Measurements from ENCODE around the gene YY1AP1. TPM values are rescaled to one million over a fixed set of nuclear protein-coding genes. Genes with fewer than 3 reads are reported as not detected.
"Not testable (repeated sequence)": the region's sequence is repeated elsewhere in the genome, so short reads cannot be mapped to it uniquely, and the experiment has no call there.

Gene YY1AP1
- polyA plus RNA-seq, 1 of the 3 experiments (the other 2 are of a cell fraction) = 45.0 TPM

DNA sequence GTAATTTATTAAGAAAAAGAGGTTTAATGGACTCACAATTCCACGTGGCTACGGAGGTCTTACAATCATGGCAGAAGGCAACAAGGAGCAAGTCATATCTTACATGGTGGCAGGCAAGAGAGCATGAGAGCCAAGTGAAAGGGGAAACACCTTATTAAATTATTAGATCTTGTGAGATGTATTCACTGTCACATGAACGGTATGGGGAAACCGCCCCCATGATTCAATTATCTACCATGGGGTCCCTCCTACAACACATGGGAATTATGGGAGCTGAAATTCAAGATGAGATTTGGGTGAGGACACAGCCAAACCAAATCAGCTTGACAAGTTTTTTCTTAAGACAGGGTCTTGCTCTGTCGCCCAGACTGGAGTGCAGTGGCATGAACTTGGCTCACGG lies 14.6 kb upstream of the YY1AP1 start:
- POLR2A ChIA-PET = no interaction called here
- H2AFZ ChIP-seq (ENCODE audit: low read depth) = no peak overlapping the region
- CTCF ChIA-PET = no interaction called here
- no peak overlapping the region for H3K4me3 ChIP-seq (ENCODE audit: low read depth in 2 of 2, low read length in 1 of 2)
- WGBS (ENCODE audit: low lambda C conversion rate) = 94% methylated on average over 6 of the region's 6 CpGs
- peaks cover 0 to 9% of the 10 kb centered on the region in 2 experiments for H3K36me3 ChIP-seq (replicated peaks in 1 of 2; ENCODE audit: control insufficient read depth in 1 of 2, insufficient read depth in 2 of 2, low read length in 1 of 2)
- H3F3A ChIP-seq (replicated peaks; ENCODE audit: insufficient read depth) = peaks cover 13% of the 10 kb centered on the region
- no peaks in the 10 kb centered on the region for H3K9me2 ChIP-seq
- H4K20me1 ChIP-seq (ENCODE audit: insufficient read depth) = peaks cover 26% of the 10 kb centered on the region; the same call in 1 of the 2 replicates
- H3K9ac ChIP-seq = no peak overlapping the region
- H3K79me2 ChIP-seq (ENCODE audit: insufficient read depth) = peaks cover 81% of the 10 kb centered on the region
- no peak for DNase-seq
- H3K27ac ChIP-seq (ENCODE audit: low read depth in 2 of 2, low read length in 1 of 2) = no peak overlapping the region
- H3K9me3 ChIP-seq = no peaks in the 10 kb centered on the region
- H3K27me3 ChIP-seq (ENCODE audit: insufficient read depth) = no peaks in the 10 kb centered on the region
- no peaks in the 10 kb centered on the region for H3K4me1 ChIP-seq (ENCODE audit: control insufficient read depth in 1 of 2, insufficient read depth in 2 of 2, low read depth in 1 of 2, low read length in 1 of 2)
- TF ChIP-seq RAD21 (IDR thresholded peaks at IDR 0.05; ENCODE audit: low read length) (no peak), EP300 (IDR thresholded peaks at IDR 0.05; ENCODE audit: borderline replicate concordance in 1 of 2, low read depth in 1 of 2, low read length in 1 of 2) (no peak), POLR2AphosphoS5 (IDR thresholded peaks at IDR 0.05; ENCODE audit: low read depth, low read length) (no peak), NRF1 (IDR thresholded peaks at IDR 0.05; ENCODE audit: low read depth, low read length) (no peak), GATA2 (CRISPR knock-in tag; IDR thresholded peaks at IDR 0.05) (no peak), GABPA (IDR thresholded peaks at IDR 0.05; ENCODE audit: low read depth) (no peak), ELF1 (IDR thresholded peaks at IDR 0.05) (no peak), RCOR1 (IDR thresholded peaks at IDR 0.05; ENCODE audit: low read length) (no peak), PBX3 (IDR thresholded peaks at IDR 0.05) (no peak), RXRA (IDR thresholded peaks at IDR 0.05; ENCODE audit: borderline replicate concordance, low read depth) (no peak), TEAD4 (IDR thresholded peaks at IDR 0.05; ENCODE audit: borderline replicate concordance, insufficient read depth) (no peak), MAX (IDR thresholded peaks at IDR 0.05; ENCODE audit: low read depth) (no peak), SIN3A (IDR thresholded peaks at IDR 0.05; ENCODE audit: borderline replicate concordance, low read depth, low read length) (no peak), REST (IDR thresholded peaks at IDR 0.05; ENCODE audit: low read depth, low read length) (no peak), FOXJ3 (CRISPR knock-in tag; IDR thresholded peaks at IDR 0.05) (no peak), YY1 (IDR thresholded peaks at IDR 0.05; ENCODE audit: low read depth) (no peak), SMC3 (IDR thresholded peaks at IDR 0.05; ENCODE audit: low read depth, low read length) (no peak)
- TF ChIP-seq, protein P1, sequence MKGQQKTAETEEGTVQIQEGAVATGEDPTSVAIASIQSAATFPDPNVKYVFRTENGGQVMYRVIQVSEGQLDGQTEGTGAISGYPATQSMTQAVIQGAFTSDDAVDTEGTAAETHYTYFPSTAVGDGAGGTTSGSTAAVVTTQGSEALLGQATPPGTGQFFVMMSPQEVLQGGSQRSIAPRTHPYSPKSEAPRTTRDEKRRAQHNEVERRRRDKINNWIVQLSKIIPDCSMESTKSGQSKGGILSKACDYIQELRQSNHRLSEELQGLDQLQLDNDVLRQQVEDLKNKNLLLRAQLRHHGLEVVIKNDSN (IDR thresholded peaks at IDR 0.05; ENCODE audit: borderline replicate concordance, low read depth) = no peak
- H3K4me2 ChIP-seq = no peak overlapping the region

GRCh38 chr1:155701675-155702074 lies 13.1 kb upstream of the YY1AP1 start:
- DNase-seq; H3K9me2 ChIP-seq; H3K9ac ChIP-seq; H3K4me2 ChIP-seq; H3K4me3 ChIP-seq (ENCODE audit: low read depth in 2 of 2, low read length in 1 of 2); H3K9me3 ChIP-seq; H3K27ac ChIP-seq (ENCODE audit: low read depth in 2 of 2, low read length in 1 of 2); CTCF ChIA-PET; H3K4me1 ChIP-seq (ENCODE audit: control insufficient read depth in 1 of 2, insufficient read depth in 2 of 2, low read depth in 1 of 2, low read length in 1 of 2); H2AFZ ChIP-seq (ENCODE audit: low read depth); H3K27me3 ChIP-seq (ENCODE audit: insufficient read depth); POLR2A ChIA-PET: not testable (repeated sequence)
- peaks cover 31% of the 10 kb centered on the region; the same call in 1 of the 2 replicates for H4K20me1 ChIP-seq (ENCODE audit: insufficient read depth)
- peaks cover 81% of the 10 kb centered on the region for H3K79me2 ChIP-seq (ENCODE audit: insufficient read depth)
- WGBS (ENCODE audit: low lambda C conversion rate) = 97% methylated on average over 2 of the region's 2 CpGs
- peaks cover under 1 to 11% of the 10 kb centered on the region in 2 experiments for H3K36me3 ChIP-seq (replicated peaks in 1 of 2; ENCODE audit: control insufficient read depth in 1 of 2, insufficient read depth in 2 of 2, low read length in 1 of 2)
- H3F3A ChIP-seq (replicated peaks; ENCODE audit: insufficient read depth) = peaks cover 16% of the 10 kb centered on the region

- peaks cover 23% of the 10 kb centered on the region; the same call in 1 of the 2 replicates for H4K20me1 ChIP-seq (ENCODE audit: insufficient read depth)
- H3K27ac ChIP-seq (ENCODE audit: low read depth in 2 of 2, low read length in 1 of 2); H3K4me1 ChIP-seq (ENCODE audit: control insufficient read depth in 1 of 2, insufficient read depth in 2 of 2, low read depth in 1 of 2, low read length in 1 of 2); H3K9me2 ChIP-seq; H3K9me3 ChIP-seq; H3K9ac ChIP-seq; H3K4me2 ChIP-seq; DNase-seq; H3K4me3 ChIP-seq (ENCODE audit: low read depth in 2 of 2, low read length in 1 of 2); H2AFZ ChIP-seq (ENCODE audit: low read depth); POLR2A ChIA-PET; H3K27me3 ChIP-seq (ENCODE audit: insufficient read depth): not testable (repeated sequence)
- 98% methylated on average over 4 of the region's 4 CpGs for WGBS (ENCODE audit: low lambda C conversion rate)
- H3K79me2 ChIP-seq (ENCODE audit: insufficient read depth) = peaks cover 84% of the 10 kb centered on the region
- H3F3A ChIP-seq (replicated peaks; ENCODE audit: insufficient read depth) = peaks cover 16% of the 10 kb centered on the region
- CTCF ChIA-PET = interaction anchor here (1.4 kb wide), 1 partner anchor 30 kb away, joined by 4 read pairs; no protein-coding TSS in a partner anchor
- peaks cover 13 to 29% of the 10 kb centered on the region in 2 experiments for H3K36me3 ChIP-seq (replicated peaks in 1 of 2; ENCODE audit: control insufficient read depth in 1 of 2, insufficient read depth in 2 of 2, low read length in 1 of 2)
These were observed 10.5 kb upstream of the YY1AP1 start for GRCh38 chr1:155699062-155699461.

All from SK-N-SH (cell line).